HUES48 (cell line): ENCODE data around the gene MUC2.

Experiments
- H3K27ac ChIP-seq: one replicate; pipeline ENCODE4 v1.7.0; 2013; ENCODE audit warnings: low read depth, low read length, inconsistent platforms
- H3K27me3 ChIP-seq: 2 replicates; pipeline ENCODE4 v1.6.1; 2013; ENCODE audit warnings: mild to moderate bottlenecking, low read length; ENCODE audit not compliant: control insufficient read depth, insufficient read depth
- H3K36me3 ChIP-seq: 2 replicates; pipeline ENCODE4 v1.6.1; 2013; ENCODE audit warnings: low read length; ENCODE audit not compliant: control insufficient read depth, insufficient read depth
- H3K4me1 ChIP-seq: 2 replicates; pipeline ENCODE4 v1.6.1; 2013; ENCODE audit warnings: mild to moderate bottlenecking, low read length; ENCODE audit not compliant: control insufficient read depth, insufficient read depth
- H3K4me3 ChIP-seq: 2 replicates; pipeline ENCODE4 v1.5.1; 2013; ENCODE audit warnings: mild to moderate bottlenecking, low read depth, low read length
- H3K9ac ChIP-seq: 2 replicates; pipeline ENCODE4 v1.6.1; 2013; ENCODE audit warnings: mild to moderate bottlenecking, low read depth, low read length, moderate library complexity
- H3K9me3 ChIP-seq: 2 replicates; pipeline ENCODE4 v1.6.1; 2013; ENCODE audit warnings: low read length; ENCODE audit not compliant: control insufficient read depth, insufficient read depth

The MUC2 gene

GRCh38 chr11:1044160-1044559, 30.5 kb upstream of the MUC2 start:
- Histone ChIP-seq H3K27me3 (no peaks in the 10 kb centered on the region), H3K4me1 (no peaks in the 10 kb centered on the region), H3K9ac (no peak overlapping the region), H3K27ac (no peak overlapping the region), H3K4me3 (no peak overlapping the region), H3K9me3 (no peaks in the 10 kb centered on the region), H3K36me3 (no peaks in the 10 kb centered on the region)

GRCh38 chr11:1047595-1048156, 27.0 kb upstream of the MUC2 start:
- Histone ChIP-seq H3K4me1 (no peaks in the 10 kb centered on the region), H3K27me3 (no peaks in the 10 kb centered on the region), H3K9ac (no peak overlapping the region), H3K36me3 (no peaks in the 10 kb centered on the region), H3K9me3 (no peaks in the 10 kb centered on the region), H3K4me3 (no peak overlapping the region), H3K27ac (no peak overlapping the region)

DNA sequence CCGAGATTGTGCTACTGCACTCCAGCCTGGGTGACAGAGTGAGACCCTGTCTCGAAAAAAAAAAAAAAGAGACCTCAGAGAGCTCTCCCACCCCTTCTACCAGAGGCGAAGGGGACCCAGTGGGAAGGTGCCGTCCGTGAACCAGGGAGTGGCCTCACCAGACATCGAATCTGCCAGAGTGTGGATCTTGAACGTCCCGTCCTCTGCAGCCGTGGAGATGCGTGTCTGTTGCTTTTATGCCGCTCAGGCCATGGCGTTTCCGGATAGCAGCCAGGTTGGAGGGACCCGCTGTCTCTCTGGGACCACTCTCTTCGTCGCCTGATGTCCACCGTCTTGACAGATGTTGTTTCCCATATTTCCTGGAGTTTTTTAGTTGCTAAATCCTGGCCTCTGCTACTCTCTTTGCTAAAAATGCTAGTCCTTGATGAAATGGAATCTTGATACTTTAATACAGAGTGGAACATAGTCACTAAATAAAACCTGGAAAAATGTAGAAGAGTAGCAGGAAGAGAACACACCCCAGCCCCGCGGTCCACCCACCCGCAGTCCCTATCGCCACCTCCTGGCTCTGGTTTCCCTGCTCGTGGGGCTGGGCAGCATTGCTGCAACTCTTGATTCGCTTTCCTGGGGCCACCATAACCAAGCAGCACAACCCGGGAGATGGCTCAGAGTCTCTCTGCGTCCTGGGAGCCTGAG, 26.2 kb upstream of the MUC2 start:
- Histone ChIP-seq H3K9me3 (no peaks in the 10 kb centered on the region), H3K27me3 (no peaks in the 10 kb centered on the region), H3K27ac (no peak overlapping the region), H3K4me1 (no peaks in the 10 kb centered on the region), H3K4me3 (no peak overlapping the region), H3K36me3 (no peaks in the 10 kb centered on the region), H3K9ac (no peak overlapping the region)

DNA sequence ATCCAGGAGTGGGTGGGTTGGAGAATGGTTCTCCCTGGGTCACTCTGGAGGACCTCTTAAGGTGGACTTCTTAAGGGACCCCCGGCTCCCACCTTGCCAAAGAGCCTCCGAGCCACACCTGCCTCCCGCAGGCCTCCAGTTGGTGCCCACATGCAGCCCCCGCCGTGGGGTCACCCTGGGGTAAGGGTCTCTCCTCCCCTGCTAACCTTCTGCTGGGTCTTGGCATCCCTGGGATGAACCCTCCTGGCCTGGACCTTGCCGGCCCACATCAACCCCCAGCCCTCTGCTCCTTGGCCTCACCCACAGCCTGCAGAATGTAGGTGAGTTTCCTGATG, 25.6 kb upstream of the MUC2 start:
- Histone ChIP-seq H3K4me1 (no peaks in the 10 kb centered on the region), H3K27me3 (no peaks in the 10 kb centered on the region), H3K4me3 (no peak overlapping the region), H3K36me3 (no peaks in the 10 kb centered on the region), H3K9me3 (no peaks in the 10 kb centered on the region), H3K9ac (no peak overlapping the region), H3K27ac (no peak overlapping the region)

DNA sequence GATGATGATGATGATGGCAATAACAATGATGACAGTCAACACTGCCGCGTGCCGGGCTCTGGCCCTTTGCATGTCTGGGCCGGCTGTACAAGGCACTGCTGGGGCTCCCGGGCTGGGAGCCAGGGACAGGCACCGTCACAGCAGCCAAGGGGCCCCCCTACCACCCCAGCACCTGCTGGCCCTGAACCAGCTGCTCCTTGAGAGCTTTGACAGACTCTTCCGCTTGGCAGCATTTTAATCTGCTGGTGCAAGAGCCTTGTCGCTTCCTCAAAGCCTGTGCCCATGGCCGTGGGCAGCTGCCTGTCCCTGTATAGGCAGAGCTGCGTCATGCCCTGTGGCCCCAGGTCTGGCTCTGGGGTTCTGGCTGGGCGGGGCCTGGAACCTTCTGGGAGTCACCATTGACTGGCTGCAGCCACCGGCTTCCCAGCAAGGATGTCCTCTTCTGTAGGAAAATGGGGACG, 25.2 kb upstream of the MUC2 start:
- Histone ChIP-seq H3K27me3 (no peaks in the 10 kb centered on the region), H3K9me3 (no peaks in the 10 kb centered on the region), H3K9ac (no peak overlapping the region), H3K4me3 (no peak overlapping the region), H3K36me3 (no peaks in the 10 kb centered on the region), H3K27ac (no peak overlapping the region), H3K4me1 (no peaks in the 10 kb centered on the region)

GRCh38 chr11:1049911-1050580, 24.6 kb upstream of the MUC2 start:
- Histone ChIP-seq H3K4me1 (no peaks in the 10 kb centered on the region), H3K4me3 (no peak overlapping the region), H3K36me3 (no peaks in the 10 kb centered on the region), H3K9ac (no peak overlapping the region), H3K27ac (no peak overlapping the region), H3K9me3 (no peaks in the 10 kb centered on the region), H3K27me3 (no peaks in the 10 kb centered on the region)

DNA sequence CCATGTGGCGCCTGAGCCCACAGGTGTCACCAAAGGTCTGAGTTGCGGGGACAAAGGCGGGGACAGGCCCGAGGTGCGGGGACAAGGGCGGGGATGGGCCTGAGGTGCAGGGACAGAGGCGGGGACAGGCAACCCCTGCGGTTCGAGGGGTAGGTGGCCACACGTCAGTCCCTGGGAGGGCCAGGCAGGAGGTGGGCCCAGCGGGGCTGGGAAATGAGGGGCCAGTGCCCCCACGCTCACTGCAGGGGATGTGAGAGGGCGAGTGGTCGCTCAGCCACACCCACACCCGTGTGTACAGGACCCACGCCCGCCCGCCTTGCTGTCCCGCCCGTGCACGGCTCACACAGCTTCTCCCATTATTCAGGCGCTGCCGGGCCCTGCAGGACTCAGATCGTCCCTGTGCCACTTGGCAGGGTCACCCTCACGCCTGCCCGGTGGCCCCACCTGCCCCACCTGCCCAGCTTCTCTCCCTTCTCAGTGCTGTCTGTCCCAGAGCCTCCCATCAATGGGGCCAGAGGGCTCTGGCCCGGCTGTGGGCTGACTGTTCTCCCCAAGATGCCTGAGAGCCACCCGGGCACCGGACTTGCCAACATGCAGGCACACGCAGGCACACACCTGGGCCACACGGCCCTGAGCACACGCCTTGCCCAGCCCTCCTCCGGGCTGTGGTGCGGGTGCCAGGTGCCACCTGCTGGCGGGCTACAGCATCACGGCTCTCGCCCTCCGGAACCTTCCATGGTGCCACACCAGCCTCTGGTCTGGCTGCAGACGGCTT, 23.9 kb upstream of the MUC2 start:
- Histone ChIP-seq H3K4me3 (no peak overlapping the region), H3K27me3 (no peaks in the 10 kb centered on the region), H3K9ac (no peak overlapping the region), H3K27ac (no peak overlapping the region), H3K4me1 (no peaks in the 10 kb centered on the region), H3K9me3 (no peaks in the 10 kb centered on the region), H3K36me3 (no peaks in the 10 kb centered on the region)

- H3K27me3 ChIP-seq, result no peaks in the 10 kb centered on the region
- no peaks in the 10 kb centered on the region for H3K9me3 ChIP-seq
- H3K27ac ChIP-seq, result no peak overlapping the region
- no peaks in the 10 kb centered on the region for H3K4me1 ChIP-seq
- H3K9ac ChIP-seq, result no peak overlapping the region
- no peak overlapping the region for H3K4me3 ChIP-seq
- H3K36me3 ChIP-seq, result no peaks in the 10 kb centered on the region
These were observed 23.1 kb upstream of the MUC2 start for GRCh38 chr11:1051356-1052132.

DNA sequence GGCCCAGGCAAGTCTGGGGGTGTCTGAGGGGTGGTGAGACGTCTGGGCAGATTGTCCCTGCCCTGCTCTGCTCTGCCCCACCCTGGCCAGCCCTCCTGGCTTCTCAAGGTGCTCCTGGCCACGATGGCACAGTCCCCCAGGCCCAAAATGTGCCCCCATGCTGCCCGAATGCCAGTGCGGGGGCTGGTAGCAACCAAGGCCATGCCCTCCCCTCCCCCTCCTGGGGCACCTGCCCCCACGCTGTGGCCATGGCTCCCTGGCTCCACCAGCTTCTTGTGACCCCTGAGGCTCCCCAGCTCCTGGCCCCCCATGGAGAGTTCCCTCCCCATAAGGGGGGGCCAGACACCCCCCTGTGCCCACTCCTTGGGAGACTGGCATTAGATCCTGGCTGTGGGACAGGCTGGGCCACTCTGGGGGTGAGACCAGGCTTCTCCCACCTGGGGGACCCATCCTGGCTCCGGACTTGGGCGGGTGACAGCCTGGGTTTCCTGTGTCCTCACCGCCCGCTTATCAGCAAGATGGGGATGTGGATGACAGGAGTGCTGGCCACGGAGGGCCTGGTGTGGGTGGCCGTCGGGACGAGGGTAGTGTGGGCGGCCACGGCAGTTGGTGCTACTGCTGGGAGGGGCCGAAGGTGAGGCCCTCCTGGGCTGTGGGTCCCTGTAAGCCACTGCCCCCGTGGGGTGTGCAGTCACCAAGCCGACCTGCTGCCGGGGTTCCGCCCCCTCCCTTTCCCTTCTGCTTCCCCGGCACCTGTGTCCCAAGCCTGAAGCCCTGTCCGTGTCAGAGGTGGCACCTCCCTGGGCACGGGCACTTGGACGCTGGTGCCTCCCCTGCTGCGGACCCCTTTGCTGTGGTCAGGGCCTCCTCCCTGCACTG, 22.3 kb upstream of the MUC2 start:
- Histone ChIP-seq H3K4me3 (no peak overlapping the region), H3K9me3 (no peaks in the 10 kb centered on the region), H3K4me1 (no peaks in the 10 kb centered on the region), H3K9ac (no peak overlapping the region), H3K27me3 (no peaks in the 10 kb centered on the region), H3K36me3 (no peaks in the 10 kb centered on the region), H3K27ac (no peak overlapping the region)
